Thyroid gland (tissue), 4 donors: ENCODE results near the gene TASL.
"Not testable (repeated sequence)": the region's sequence is repeated elsewhere in the genome, so short reads cannot be mapped to it uniquely, and the experiment has no call there.

Source experiments
- POLR2A ChIP-seq, 2 donors: fragments of 450-650 bp; IDR thresholded peaks; one replicate each; pipeline ENCODE4 v1.6.1; 2017; ENCODE audit warnings: antibody characterized with exemption in 2 of 2, mild to moderate bottlenecking in 2 of 2, moderate library complexity in 1 of 2
- TF ChIP-seq, protein P1 (sequence below), 6 experiments: fragments of 200-600 bp in 3 of 6; fragments of 450-650 bp in 3 of 6; sonication (generic) in 3 of 6; IDR thresholded peaks; one replicate each; pipeline ENCODE4 v1.5.1; 2016 to 2019; ENCODE audit warnings: antibody characterized with exemption in 6 of 6, mild to moderate bottlenecking in 2 of 6, inconsistent platforms in 1 of 6, moderate library complexity in 1 of 6

DNA sequence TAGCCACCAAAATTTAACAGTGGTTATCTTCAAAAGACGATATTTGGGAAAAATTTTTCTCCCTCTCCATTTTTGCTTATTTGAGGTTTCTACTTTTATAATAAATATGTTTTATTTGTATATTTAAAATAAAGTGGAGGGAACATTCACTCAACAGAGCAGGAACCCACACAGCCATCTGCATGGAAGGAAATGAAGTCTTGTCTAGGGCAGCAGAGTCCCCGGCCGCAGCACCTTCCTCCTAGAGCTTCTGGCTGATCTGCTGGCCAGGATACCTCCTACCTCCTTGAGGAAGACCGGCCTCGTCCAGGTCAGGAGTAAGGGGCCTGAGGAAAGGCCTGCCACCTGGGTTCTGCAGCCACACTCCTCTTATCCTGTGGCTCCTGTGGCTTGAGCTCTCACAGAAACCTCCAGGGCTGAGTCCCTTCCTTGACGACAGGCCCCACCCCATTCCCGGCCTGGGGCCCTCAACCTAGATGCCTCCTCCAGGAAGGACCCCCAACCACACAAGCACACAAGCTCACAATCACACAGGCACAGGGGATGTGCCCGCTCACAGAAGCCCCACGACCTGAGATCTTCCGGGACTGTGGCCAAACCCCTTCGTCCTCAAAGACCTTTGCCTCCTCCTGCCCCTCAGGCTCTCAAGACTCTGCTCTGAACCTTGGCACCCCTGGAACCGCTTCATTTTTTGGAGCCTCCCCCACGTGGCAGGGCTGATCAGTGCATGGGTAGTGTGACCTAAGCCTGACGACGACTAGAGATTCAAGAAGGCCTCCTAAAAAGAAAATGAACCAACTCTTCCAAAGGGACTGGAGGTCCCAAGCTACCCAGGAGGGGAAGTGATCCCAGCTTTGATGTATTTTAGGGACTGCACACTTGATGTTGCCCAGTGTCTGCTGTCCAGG is 23.0 kb upstream of the TASL start:
- not testable (repeated sequence) for TF ChIP-seq POLR2A (IDR thresholded peaks at IDR 0.05)
- TF ChIP-seq, protein P1, sequence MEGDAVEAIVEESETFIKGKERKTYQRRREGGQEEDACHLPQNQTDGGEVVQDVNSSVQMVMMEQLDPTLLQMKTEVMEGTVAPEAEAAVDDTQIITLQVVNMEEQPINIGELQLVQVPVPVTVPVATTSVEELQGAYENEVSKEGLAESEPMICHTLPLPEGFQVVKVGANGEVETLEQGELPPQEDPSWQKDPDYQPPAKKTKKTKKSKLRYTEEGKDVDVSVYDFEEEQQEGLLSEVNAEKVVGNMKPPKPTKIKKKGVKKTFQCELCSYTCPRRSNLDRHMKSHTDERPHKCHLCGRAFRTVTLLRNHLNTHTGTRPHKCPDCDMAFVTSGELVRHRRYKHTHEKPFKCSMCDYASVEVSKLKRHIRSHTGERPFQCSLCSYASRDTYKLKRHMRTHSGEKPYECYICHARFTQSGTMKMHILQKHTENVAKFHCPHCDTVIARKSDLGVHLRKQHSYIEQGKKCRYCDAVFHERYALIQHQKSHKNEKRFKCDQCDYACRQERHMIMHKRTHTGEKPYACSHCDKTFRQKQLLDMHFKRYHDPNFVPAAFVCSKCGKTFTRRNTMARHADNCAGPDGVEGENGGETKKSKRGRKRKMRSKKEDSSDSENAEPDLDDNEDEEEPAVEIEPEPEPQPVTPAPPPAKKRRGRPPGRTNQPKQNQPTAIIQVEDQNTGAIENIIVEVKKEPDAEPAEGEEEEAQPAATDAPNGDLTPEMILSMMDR (IDR thresholded peaks at IDR 0.05): not testable (repeated sequence)
